ENCODE results near the gene ABCA10. TPM values are rescaled to one million over a fixed set of nuclear protein-coding genes. Genes with fewer than 3 reads are reported as not detected.
"Not testable (repeated sequence)": the region's sequence is repeated elsewhere in the genome, so short reads cannot be mapped to it uniquely, and the experiment has no call there.

Gene ABCA10
- polyA plus RNA-seq, 4 donors: 1.3 to 2.9 (median 1.8) TPM

DNA sequence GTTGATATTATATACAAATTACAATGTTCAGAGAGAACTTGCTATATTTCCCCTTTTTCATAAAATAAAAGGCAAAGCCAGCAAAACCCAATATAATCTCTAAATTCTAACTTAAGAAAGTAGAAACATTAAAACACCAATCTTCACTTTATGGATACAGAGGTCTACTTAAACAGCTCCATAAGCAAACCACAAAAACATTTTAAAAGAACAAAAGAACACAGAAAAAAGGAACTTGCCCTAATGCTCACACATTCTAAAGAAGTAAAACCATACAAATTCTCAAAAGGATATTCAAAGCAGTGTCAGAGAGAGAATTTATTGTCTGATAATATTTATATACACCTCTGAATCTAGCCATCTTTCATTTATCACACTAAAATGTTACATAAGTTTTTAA is 606 bp downstream of the ABCA10 start:
- no peak for DNase-seq (ENCODE audit: low read depth in 4 of 4, low spot score in 2 of 4)

DNA sequence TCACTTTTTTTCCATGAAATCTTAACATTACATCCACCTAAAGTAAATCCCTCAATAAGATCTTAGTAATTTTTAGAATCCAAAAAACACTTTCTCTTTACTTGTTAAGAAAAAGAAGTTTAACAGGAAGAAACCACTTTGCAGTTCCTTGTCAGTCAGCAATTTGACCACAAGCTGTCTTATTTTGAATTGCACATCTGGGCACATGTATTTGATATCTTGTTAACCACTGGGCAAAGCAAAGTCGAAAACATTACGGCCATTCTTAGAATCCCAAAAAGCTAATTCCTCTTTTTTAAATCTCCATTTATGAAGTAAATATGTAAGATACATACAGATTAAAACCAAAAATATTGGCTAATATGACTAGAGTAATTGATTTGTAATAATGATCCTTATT is 1.1 kb downstream of the ABCA10 start:
- no peak for DNase-seq (ENCODE audit: low read depth in 4 of 4, low spot score in 2 of 4)

DNA sequence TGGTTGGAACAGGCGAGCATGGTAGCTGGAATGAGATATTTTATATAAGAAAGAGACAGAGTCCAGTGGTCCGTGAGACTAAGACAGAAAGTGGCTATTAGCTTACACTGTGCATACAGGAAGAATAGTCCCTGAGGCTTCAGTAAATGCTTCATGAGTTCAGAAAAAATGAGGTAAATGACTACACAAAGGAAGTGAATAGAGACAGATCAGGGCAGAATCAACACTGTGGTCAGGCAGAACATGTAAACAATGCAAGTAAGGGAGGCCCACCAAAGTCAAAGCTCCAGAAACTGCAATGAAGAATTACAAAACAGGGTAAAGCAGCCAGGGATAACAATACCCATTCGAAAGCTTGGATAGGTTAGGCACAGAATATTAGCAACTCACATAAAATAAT is 4.8 kb downstream of the ABCA10 start:
- DNase-seq (ENCODE audit: low read depth in 4 of 4, low spot score in 2 of 4): peak in 1 of 4 donors; percentile 18

- no peak for DNase-seq (ENCODE audit: low read depth in 4 of 4, low spot score in 2 of 4)
Measured at GRCh38 chr17:69222707-69223258, 5.8 kb downstream of the ABCA10 start.

DNA sequence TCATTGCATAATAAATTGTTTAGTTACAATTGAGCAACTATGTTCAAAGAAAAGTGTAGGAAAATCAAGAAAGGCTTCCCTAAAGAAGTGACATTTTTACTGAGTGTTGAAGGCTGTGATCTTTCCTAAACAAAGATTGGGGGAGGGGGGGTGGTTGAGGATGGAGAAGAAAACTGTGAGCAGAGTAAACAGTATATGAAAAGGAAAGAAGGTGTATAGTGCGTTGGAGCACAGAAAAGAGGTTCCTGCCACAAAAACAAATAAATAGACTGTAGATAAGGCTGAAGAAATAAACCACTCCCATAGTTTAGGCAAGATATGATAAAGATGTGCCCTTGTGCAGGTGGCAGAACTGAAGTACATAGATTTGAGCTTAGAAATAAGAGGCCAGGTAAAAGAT is 8.5 kb downstream of the ABCA10 start:
- no peak for DNase-seq (ENCODE audit: low read depth in 4 of 4, low spot score in 2 of 4)

- no peak for DNase-seq (ENCODE audit: low read depth in 4 of 4, low spot score in 2 of 4)
Measured at GRCh38 chr17:69218986-69219385, 9.6 kb downstream of the ABCA10 start.

- DNase-seq (ENCODE audit: low read depth in 4 of 4, low spot score in 2 of 4): no peak
Measured at GRCh38 chr17:69213059-69213813, 15.4 kb downstream of the ABCA10 start.

DNA sequence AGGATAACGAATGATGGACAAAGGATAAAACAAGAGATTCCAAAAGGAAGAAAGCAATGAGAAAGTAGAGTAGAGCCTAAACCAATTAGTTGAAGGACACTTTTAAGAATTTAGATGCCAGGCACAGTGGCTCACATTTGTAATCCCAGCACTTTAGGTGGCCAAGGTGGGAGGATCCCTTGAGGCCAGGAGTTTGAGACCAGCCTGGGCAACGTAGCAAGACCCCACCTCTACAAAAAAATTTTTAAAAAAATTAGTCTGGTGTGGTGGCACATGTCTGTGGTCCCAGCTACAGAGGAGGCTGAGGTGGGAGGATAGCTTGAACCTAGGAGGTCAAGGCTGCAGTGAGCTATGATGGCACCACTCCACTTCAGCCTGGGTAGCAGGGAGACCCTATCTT is 20.0 kb downstream of the ABCA10 start:
- no peak for DNase-seq (ENCODE audit: low read depth in 4 of 4, low spot score in 2 of 4)

GRCh38 chr17:69207151-69207550 is 21.5 kb downstream of the ABCA10 start:
- no peak for DNase-seq (ENCODE audit: low read depth in 4 of 4, low spot score in 2 of 4)

- DNase-seq (ENCODE audit: low read depth in 4 of 4, low spot score in 2 of 4): no peak
Measured at GRCh38 chr17:69198238-69198637, 30.4 kb downstream of the ABCA10 start.

GRCh38 chr17:69196105-69196653 is 32.4 kb downstream of the ABCA10 start:
- DNase-seq (ENCODE audit: low read depth in 4 of 4, low spot score in 2 of 4): not testable (repeated sequence)

- DNase-seq (ENCODE audit: low read depth in 4 of 4, low spot score in 2 of 4): no peak
Measured at GRCh38 chr17:69192754-69193153, 35.9 kb downstream of the ABCA10 start.

DNA sequence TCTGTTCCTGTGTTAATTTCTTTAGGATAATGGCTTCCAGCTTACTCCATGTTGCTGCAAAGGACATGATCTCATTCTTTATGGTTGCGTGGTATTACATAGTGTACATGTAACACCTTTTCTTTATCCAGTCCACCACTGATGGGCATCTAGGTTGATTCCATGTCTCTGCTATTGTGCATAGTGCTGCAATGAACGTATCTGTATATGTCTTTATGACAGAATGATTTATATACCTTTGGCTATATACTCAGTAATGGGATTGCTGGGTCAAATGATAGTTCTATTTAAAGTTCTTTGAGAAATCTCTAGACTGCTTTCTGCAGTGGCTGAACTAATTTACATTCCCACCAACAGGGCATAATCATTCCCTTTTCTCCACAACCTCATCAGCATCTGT is 39.8 kb downstream of the ABCA10 start:
- no peak for DNase-seq (ENCODE audit: low read depth in 4 of 4, low spot score in 2 of 4)

DNA sequence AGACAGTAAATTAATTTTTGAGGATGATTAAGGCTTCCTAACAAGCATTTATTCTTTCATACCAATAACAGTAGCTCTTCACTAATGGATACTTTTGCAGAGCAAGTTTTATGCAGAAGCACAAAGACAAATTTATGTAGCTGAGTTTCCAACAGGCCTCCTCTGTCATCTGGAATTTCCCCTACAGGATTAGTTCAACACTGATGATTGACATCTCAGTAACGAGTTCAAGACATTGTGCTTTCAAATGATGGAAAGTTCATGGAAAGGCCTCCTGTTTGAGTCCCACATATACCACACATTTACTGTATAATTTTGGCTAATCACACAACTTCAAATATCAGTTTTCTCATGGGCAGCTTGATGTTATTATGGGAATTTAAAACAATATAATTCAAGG is 40.6 kb downstream of the ABCA10 start:
- no peak for DNase-seq (ENCODE audit: low read depth in 4 of 4, low spot score in 2 of 4)

- no peak for DNase-seq (ENCODE audit: low read depth in 4 of 4, low spot score in 2 of 4)
Measured at GRCh38 chr17:69187294-69187693, 41.3 kb downstream of the ABCA10 start.

DNA sequence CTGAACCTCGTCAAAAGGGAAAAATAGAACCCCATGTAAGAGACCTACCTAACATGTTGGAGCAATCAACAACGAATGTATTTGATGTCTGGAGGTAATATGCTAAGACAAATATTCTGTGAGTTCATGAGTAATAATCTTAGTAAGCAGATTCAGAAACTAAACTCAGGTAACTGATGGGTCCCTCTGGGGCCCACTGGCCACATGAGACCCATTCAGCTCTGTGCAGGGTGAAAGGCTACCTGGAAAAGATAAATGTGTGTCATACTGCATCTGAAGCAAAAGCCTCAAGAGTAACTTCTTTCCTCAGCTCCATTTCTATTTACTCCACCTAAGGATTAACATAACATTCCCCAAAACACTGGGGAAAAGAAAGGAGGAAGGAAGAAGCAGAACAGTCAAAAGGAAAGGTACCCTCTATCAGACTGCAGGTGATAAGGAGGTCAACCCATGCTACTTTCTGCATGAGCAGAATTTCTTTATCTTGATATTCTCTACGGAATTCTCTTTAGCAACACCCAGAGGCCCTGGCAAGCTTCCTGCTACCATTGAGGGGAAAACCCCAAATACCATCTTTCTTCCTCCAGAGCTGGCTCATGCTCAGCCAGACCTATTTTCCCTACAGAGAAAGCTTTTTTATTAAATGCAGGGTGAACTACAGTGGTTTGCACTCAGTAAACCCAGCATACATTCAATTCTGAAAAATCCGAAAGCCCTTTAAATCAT is 49.2 kb downstream of the ABCA10 start:
- DNase-seq (ENCODE audit: low read depth in 4 of 4, low spot score in 2 of 4): no peak

DNA sequence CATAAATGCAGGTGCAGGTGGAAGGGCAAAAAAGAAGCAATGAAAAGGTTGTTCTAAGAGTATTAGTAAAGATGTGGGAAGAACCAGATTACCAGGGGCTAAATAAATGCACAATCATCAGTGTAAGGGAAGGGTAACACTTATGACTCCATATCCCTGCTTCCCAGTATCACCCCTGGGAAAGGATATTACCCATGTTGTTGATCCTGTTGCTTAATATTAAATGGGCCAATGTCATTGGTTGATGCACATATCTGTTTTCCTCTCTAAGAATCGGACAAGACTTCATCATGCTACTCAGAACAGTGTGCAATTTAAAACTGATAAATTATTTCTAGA is 52.2 kb downstream of the ABCA10 start:
- no peak for DNase-seq (ENCODE audit: low read depth in 4 of 4, low spot score in 2 of 4)

- no peak for DNase-seq (ENCODE audit: low read depth in 4 of 4, low spot score in 2 of 4)
Measured at GRCh38 chr17:69175625-69176456, 52.8 kb downstream of the ABCA10 start.

DNA sequence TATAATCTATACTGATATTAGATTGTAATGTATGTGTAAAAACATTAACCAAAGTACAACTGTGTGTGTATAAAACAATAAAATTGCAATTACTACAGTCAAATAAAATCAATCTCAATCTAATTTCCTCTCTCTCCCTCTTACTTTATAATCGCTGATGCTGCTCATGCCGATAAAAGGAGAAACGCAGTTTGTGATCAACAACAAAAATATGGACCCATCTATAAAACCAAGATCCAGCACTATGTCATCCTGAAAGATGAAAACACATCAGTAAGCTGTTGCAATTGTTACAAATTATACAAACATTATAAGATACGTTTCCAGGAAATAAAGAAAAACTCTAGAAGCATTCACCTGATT is 53.4 kb downstream of the ABCA10 start:
- no peak for DNase-seq (ENCODE audit: low read depth in 4 of 4, low spot score in 2 of 4)

- DNase-seq (ENCODE audit: low read depth in 4 of 4, low spot score in 2 of 4): no peak
Measured at GRCh38 chr17:69173118-69173517, 55.5 kb downstream of the ABCA10 start.

DNA sequence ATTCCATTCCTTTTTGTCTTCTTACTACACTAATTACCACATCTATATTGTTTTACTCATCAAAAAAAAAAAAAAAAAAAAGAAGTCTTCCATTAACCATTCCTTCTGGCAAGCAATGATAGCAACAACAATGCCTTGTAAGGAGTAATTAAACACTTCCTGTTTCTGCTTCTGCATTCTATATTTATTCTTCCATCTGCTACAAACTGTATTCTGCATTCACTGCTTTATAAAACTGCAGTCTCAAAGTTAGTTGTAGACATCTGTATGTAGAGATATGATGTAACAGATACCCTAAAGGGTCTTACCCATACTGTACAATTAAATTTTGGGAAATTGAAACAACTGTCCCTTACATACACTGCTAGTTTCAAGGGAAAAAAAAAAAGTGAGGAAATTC is 58.2 kb downstream of the ABCA10 start:
- no peak for DNase-seq (ENCODE audit: low read depth in 4 of 4, low spot score in 2 of 4)
